PFSK-1 (cell line): Measurements from ENCODE around the gene TMEM63C.

Experiments
- FOXP2 ChIP-seq: optimal IDR thresholded peaks from 2 replicates; pipeline ENCODE3; 2011; ENCODE audit warnings: borderline replicate concordance, control low read depth, inconsistent platforms; ENCODE audit not compliant: insufficient read depth; ENCODE audit errors: extremely low read length, extremely low read depth
- POLR2AphosphoS5 ChIP-seq: IDR thresholded peaks from 2 replicates; pipeline ENCODE4 v1.6.1; 2012; ENCODE audit warnings: low read depth, mild to moderate bottlenecking, control low read depth, low read length, moderate library complexity
- SIN3A ChIP-seq: IDR thresholded peaks from 2 replicates; pipeline ENCODE4 v1.6.1; 2012; ENCODE audit warnings: mild to moderate bottlenecking, low read length, moderate library complexity, borderline replicate concordance; ENCODE audit not compliant: insufficient read depth
- TAF1 ChIP-seq: IDR thresholded peaks from 2 replicates; pipeline ENCODE4 v1.6.1; 2012; ENCODE audit warnings: low read length, control low read depth, borderline replicate concordance; ENCODE audit not compliant: insufficient read depth
- TF ChIP-seq, protein P1 (sequence below), 2 experiments: IDR thresholded peaks; 2 replicates each; pipeline versions ENCODE4 v1.6.1 to v1.8.0; 2011 to 2012; ENCODE audit warnings: low read depth in 2 of 2, low read length in 2 of 2, control low read depth in 1 of 2, inconsistent platforms in 1 of 2, mild to moderate bottlenecking in 1 of 2, moderate library complexity in 1 of 2; ENCODE audit not compliant: insufficient read depth in 1 of 2

TMEM63C gene

DNA sequence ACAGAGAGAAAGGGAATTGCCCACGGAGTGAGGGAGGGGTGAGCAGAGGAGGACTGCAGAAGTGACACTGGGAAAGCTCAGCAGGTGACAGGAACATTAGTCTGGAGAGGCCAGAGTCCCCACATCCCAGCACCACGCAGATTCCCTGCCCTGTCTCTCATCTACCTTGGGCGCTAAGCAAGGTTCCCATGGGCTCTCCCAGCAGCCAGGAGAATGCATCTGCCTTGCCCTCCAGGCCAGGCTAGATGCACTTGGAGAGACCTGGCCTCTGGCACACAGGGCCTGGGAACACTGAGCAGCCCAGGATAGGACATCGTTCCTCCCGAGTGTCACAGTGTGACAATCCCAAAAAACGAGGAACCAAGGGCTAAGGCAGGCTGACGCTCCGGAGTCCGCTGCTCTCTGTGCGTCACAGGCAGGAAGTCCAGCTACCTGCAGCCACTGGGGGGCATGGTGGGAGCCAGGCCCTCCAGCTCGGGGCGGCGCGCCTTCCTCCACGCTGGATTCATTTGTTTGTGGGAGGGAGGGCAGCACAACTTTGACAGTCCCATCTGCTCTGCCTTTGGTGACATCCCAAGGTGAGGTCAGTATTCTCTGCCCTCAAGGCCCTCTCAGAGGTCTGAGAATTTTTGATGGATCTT lies 94.8 kb downstream of the TMEM63C start:
- TF ChIP-seq FOXP2, result no peak

DNA sequence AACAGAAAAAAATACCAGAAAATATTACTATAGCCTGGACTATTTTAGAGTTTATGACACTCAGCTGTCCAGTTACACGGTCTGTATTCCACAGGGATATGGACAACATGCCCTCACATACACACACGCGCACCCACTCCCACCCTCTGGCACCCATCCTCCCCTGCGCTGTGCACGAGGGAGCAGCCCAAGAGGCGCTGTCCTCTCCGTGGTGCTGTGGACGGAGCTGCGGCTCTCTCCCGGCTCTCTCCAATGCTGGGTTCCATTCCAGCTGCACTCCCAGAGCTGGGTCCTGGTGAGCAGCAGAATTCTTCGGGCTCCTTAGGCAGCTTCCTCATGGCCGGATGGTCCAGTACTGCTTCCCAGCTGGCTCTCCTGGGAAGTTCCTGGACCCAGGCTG lies 95.4 kb downstream of the TMEM63C start:
- TF ChIP-seq POLR2AphosphoS5 (no peak), SIN3A (no peak), FOXP2 (no peak), TAF1 (no peak)
- TF ChIP-seq, protein P1, sequence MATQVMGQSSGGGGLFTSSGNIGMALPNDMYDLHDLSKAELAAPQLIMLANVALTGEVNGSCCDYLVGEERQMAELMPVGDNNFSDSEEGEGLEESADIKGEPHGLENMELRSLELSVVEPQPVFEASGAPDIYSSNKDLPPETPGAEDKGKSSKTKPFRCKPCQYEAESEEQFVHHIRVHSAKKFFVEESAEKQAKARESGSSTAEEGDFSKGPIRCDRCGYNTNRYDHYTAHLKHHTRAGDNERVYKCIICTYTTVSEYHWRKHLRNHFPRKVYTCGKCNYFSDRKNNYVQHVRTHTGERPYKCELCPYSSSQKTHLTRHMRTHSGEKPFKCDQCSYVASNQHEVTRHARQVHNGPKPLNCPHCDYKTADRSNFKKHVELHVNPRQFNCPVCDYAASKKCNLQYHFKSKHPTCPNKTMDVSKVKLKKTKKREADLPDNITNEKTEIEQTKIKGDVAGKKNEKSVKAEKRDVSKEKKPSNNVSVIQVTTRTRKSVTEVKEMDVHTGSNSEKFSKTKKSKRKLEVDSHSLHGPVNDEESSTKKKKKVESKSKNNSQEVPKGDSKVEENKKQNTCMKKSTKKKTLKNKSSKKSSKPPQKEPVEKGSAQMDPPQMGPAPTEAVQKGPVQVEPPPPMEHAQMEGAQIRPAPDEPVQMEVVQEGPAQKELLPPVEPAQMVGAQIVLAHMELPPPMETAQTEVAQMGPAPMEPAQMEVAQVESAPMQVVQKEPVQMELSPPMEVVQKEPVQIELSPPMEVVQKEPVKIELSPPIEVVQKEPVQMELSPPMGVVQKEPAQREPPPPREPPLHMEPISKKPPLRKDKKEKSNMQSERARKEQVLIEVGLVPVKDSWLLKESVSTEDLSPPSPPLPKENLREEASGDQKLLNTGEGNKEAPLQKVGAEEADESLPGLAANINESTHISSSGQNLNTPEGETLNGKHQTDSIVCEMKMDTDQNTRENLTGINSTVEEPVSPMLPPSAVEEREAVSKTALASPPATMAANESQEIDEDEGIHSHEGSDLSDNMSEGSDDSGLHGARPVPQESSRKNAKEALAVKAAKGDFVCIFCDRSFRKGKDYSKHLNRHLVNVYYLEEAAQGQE (IDR thresholded peaks at IDR 0.05; ENCODE audit: insufficient read depth in 1 of 2, low read depth in 2 of 2, low read length in 2 of 2), result no peak

DNA sequence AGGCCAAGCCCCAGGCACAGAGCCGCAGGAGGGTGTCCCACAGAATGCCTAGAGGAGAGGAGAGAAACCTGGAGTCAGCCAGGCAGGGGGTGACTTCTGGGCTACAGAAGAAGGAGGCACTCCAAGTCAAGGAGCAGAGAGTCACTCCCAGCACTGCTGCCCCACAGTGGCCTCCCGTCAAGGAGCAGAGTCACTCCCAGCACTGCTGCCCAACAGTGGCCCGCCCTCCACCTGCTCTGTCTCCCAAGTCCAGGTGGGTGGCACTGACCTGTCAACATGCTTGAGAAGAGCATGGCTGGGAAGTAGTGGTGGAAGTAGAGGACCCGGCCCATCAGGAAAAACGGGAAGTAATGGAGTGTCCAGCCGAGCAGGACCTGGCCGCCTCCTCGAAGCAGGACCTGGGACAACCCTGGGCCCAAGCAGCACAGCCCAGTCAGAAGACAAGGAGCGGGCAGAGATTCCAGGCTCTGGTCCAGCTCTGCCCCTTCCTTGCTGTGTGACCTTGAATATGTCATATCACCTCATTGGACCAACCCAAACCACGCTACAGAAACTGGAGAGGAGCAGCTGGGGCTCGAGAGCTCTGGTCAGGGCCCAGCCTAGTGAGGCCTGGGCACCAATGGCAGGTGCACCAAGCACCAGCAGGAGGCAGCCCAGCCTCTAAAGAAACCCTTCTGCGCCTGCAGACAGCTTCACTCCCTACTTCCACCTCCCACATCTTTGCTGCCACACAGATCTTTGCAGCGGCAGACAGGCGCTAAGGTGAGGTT lies 97.0 kb downstream of the TMEM63C start:
- TF ChIP-seq POLR2AphosphoS5, result no peak
- no peak for TF ChIP-seq TAF1
- TF ChIP-seq, protein P1 (IDR thresholded peaks at IDR 0.05; ENCODE audit: insufficient read depth in 1 of 2, low read depth in 2 of 2, low read length in 2 of 2), result no peak
- TF ChIP-seq SIN3A, result no peak
- no peak for TF ChIP-seq FOXP2

DNA sequence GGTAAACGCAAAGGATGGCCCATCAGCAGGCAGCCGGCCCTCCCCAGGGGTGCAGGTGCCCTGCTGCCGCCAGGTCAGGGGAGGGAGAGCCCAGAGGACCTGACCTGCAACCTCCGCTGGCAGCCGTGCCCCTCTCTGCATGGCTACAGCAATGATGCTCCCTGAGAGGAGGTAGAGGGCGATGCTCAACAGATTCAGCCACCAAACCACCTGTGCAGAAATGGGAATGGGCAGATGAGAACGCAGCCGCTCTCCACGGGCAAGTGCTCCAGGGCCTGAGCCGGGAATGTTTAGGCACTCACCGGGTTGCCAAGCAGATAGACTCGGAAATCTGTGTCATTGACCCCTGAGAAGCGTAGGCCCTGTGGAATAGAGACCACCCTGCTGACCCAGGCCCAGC lies 98.1 kb downstream of the TMEM63C start:
- TF ChIP-seq TAF1 (no peak), POLR2AphosphoS5 (no peak), SIN3A (no peak), FOXP2 (no peak)
- TF ChIP-seq, protein P1 (IDR thresholded peaks at IDR 0.05; ENCODE audit: insufficient read depth in 1 of 2, low read depth in 2 of 2, low read length in 2 of 2), result no peak

DNA sequence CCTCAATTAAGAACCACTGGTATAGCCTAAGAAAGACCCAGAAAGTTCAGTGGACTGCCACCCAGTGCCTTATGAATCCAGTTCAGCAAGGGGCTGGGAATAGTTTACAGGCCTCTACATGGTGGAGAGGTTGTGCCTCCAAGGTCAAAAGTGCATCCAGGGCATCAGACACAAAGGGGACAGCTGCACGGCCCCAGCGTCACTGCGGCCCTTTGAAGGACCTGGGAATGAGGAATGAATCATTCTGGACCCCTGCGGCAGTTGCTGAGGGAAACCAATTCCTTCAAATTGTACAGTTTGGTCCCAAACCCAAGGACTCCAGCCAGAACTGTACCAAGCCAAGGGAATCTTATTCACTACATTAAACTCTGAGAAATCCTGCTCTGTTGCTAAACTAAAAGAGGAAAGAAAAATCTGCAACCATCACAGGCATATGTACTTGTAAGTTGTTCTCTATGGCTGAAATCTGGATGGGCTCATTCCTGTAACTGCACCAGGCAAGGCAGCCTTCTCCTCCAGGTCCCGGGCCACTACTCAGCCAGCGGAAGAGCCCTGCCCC lies 100.3 kb downstream of the TMEM63C start:
- TF ChIP-seq TAF1 (no peak), POLR2AphosphoS5 (no peak), FOXP2 (no peak), SIN3A (no peak)
- TF ChIP-seq, protein P1 (IDR thresholded peaks at IDR 0.05; ENCODE audit: insufficient read depth in 1 of 2, low read depth in 2 of 2, low read length in 2 of 2), result no peak
